Upper lobe of left lung (tissue), 6 donors: ENCODE measurements around the gene OXT. TPM values are rescaled to one million over a fixed set of nuclear protein-coding genes. Genes with fewer than 3 reads are reported as not detected.

Experiments
- ATAC-seq, 2 donors: fragments of 200-7000 bp; cut with Tn5 transposase; one replicate each; pipeline ENCODE4 v1.9.1; 2022; ENCODE audit warnings: mild to moderate bottlenecking in 2 of 2, moderate library complexity in 2 of 2; ENCODE audit not compliant: low FRiP score in 2 of 2
- DNase-seq, 2 donors: peaks; one replicate each; pipeline ENCODE4 v3.0.0-alpha.2; 2019 to 2020
- H3K27ac ChIP-seq, 4 donors: fragments of 200-600 bp; sonication (generic); one replicate each; pipeline ENCODE4 v1.5.1; 2016 to 2019
- H3K27me3 ChIP-seq, 4 donors: fragments of 200-600 bp; sonication (generic); one replicate each; pipeline ENCODE4 v1.5.1; 2017 to 2019
- H3K36me3 ChIP-seq, 4 donors: fragments of 200-600 bp; sonication (generic); one replicate each; pipeline ENCODE4 v1.5.1; 2016 to 2019
- H3K4me1 ChIP-seq, 4 donors: fragments of 200-600 bp; sonication (generic); one replicate each; pipeline ENCODE4 v1.5.1; 2018 to 2019
- H3K4me3 ChIP-seq, 4 donors: fragments of 200-600 bp; sonication (generic); one replicate each; pipeline ENCODE4 v1.5.1; 2017 to 2019; ENCODE audit warnings: mild to moderate bottlenecking in 2 of 4, moderate library complexity in 1 of 4
- H3K9me3 ChIP-seq, 4 donors: fragments of 200-600 bp; sonication (generic); one replicate each; pipeline ENCODE4 v1.5.1; 2018 to 2019
- EP300 ChIP-seq, 4 donors: sonication (generic); formaldehyde crosslinking; IDR thresholded peaks; one replicate each; pipeline ENCODE4 v1.5.1; 2017; ENCODE audit warnings: antibody characterized with exemption in 4 of 4, control low read depth in 2 of 4
- POLR2A ChIP-seq, 4 donors: fragments of 450-650 bp; IDR thresholded peaks; one replicate each; pipeline ENCODE4 v1.5.1; 2016 to 2017; ENCODE audit warnings: antibody characterized with exemption in 4 of 4, mild to moderate bottlenecking in 2 of 4
- POLR2AphosphoS5 ChIP-seq, 2 donors: sonication (generic); formaldehyde crosslinking; IDR thresholded peaks; one replicate each; pipeline ENCODE4 v1.5.1; 2017; ENCODE audit warnings: antibody characterized with exemption in 2 of 2
- WGBS, 2 donors: methylation state at CpG; one replicate each; pipeline ENCODE4 v1.1.5; 2017 to 2018; 5-methylcytosine and 5-hydroxymethylcytosine counted together
- total RNA-seq, 6 donors: library from RNA; depleted of rRNA in 4 of 6; stranded (reverse); fragments of >200 nt in 4 of 6; gene quantifications; one replicate each; pipeline versions ENCODE4 v1.1.0 to v1.2.1, GENCODE V29; 2016 to 2021
- TF ChIP-seq, protein P1 (sequence below), 6 experiments: fragments of 450-650 bp in 4 of 6; fragments of 200-600 bp in 2 of 6; sonication (generic) in 2 of 6; IDR thresholded peaks; one replicate each; pipeline ENCODE4 v1.5.1; 2016 to 2019; ENCODE audit warnings: antibody characterized with exemption in 6 of 6
- donor health status: DM: no; HTN: no; CAD: no; lungs with moderate emphysema.
- donor health status: DM: no; HTN: yes; CAD: no; lungs with severe emphysema.

Gene OXT
- total RNA-seq, 6 donors from 2014 or later = 2.7 TPM; not detected in 5

GRCh38 chr20:3045042-3045815 lies 26.2 kb upstream of the OXT start:
- Histone ChIP-seq H3K27me3 (no peaks in the 10 kb centered on the region), H3K27ac (peak overlapping the region; percentile 82 to 95 (median 89)), H3K4me3 (peak overlapping the region; percentile 50 to 99 (median 88)), H3K4me1 (peaks cover 16 to 36% (median 27%) of the 10 kb centered on the region in 4 donors), H3K36me3 (peaks cover 0 to 32% (median 19%) of the 10 kb centered on the region in 4 donors), H3K9me3 (no peaks in the 10 kb centered on the region)
- ATAC-seq (peak; percentile 73 to 90), DNase-seq (peak in 1 of 2 donors; percentile 85)
- WGBS, 2 donors = 2 to 3% methylated on average over 12 to 15 of the region's 24 CpGs
- TF ChIP-seq POLR2A (IDR thresholded peaks at IDR 0.05) = peak in 1 of 4 donors; percentile 22
- TF ChIP-seq, protein P1, sequence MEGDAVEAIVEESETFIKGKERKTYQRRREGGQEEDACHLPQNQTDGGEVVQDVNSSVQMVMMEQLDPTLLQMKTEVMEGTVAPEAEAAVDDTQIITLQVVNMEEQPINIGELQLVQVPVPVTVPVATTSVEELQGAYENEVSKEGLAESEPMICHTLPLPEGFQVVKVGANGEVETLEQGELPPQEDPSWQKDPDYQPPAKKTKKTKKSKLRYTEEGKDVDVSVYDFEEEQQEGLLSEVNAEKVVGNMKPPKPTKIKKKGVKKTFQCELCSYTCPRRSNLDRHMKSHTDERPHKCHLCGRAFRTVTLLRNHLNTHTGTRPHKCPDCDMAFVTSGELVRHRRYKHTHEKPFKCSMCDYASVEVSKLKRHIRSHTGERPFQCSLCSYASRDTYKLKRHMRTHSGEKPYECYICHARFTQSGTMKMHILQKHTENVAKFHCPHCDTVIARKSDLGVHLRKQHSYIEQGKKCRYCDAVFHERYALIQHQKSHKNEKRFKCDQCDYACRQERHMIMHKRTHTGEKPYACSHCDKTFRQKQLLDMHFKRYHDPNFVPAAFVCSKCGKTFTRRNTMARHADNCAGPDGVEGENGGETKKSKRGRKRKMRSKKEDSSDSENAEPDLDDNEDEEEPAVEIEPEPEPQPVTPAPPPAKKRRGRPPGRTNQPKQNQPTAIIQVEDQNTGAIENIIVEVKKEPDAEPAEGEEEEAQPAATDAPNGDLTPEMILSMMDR (IDR thresholded peaks at IDR 0.05) = no peak

- Histone ChIP-seq H3K4me3 (peak within 1 kb of the TSS; percentile 50 to 99 (median 88)), H3K36me3 (peaks cover 0 to 26% (median 18%) of the 10 kb centered on the region in 4 donors), H3K27me3 (no peaks in the 10 kb centered on the region), H3K4me1 (peaks cover 16 to 36% (median 27%) of the 10 kb centered on the region in 4 donors), H3K9me3 (no peaks in the 10 kb centered on the region), H3K27ac (peak within 1 kb of the TSS; percentile 82 to 95 (median 89))
- DNase-seq = peak; percentile 94 to 97
- 0% methylated on average over 6 to 20 of the region's 104 CpGs for WGBS, 2 donors
- TF ChIP-seq, protein P1 (IDR thresholded peaks at IDR 0.05) = peak in 1 of 6 experiments; percentile 25
- TF ChIP-seq POLR2AphosphoS5 (IDR thresholded peaks at IDR 0.05) (peak; percentile 60 to 77), POLR2A (IDR thresholded peaks at IDR 0.05) (peak in 3 of 4 donors; percentile 22 to 84 (median 69)), EP300 (IDR thresholded peaks at IDR 0.05) (peak in 1 of 4 donors; percentile 9)
- peak; percentile 94 to 97 for ATAC-seq
Observed at GRCh38 chr20:3045816-3046676, 25.4 kb upstream of the OXT start, which contains the start of gene MRPS26. Gene MRPS26, plus strand, starts transcription at chr20:3046052. Its CDS starts 17 bp downstream, at chr20:3046069.

DNA sequence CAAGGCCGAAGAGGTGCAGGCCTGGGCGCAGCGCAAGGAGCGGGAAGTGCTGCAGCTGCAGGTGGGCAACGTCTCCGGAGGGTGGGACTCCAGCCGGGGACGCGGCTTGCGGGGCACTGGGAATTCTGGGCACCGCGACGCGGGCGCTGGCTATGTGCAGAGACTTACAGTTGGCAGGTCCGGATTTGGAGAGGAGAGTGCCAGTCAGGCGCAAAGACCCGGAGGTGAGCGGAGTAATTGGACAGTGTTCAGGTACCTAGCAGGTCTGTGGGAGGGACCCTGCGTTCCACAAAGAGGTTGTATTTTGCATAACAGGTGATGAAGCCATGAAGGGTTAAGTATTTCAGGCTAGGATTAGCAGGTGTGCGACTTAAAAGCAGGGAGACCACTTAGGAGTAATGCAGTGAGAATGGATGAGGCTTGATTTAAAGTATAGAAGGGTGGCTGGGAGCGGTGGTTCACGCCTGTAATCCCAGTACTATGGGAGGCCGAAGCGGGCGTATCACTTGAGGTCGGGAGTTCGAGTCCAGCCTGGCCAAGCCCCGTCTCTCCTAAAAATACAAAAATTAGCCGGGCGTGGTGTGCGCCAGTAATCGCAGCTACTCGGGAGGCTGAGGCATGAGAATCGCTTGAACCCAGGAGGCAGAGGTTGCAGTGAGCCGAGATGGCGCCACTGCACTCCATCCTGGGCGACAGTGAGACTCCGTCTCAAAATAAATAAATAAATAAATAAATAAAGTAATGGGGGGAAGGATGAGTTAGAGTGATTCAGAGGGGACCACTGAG lies 24.6 kb upstream of the OXT start:
- Histone ChIP-seq H3K27me3 (no peaks in the 10 kb centered on the region), H3K27ac (peak overlapping the region; percentile 82 to 95 (median 89)), H3K9me3 (no peaks in the 10 kb centered on the region), H3K36me3 (peaks cover 0 to 26% (median 18%) of the 10 kb centered on the region in 4 donors), H3K4me1 (peaks cover 16 to 32% (median 23%) of the 10 kb centered on the region in 4 donors), H3K4me3 (peak overlapping the region; percentile 50 to 99 (median 88))
- peak in 1 of 2 donors; percentile 56 for DNase-seq
- TF ChIP-seq POLR2A (IDR thresholded peaks at IDR 0.05) (no peak), POLR2AphosphoS5 (IDR thresholded peaks at IDR 0.05) (no peak), EP300 (IDR thresholded peaks at IDR 0.05) (no peak)
- TF ChIP-seq, protein P1 (IDR thresholded peaks at IDR 0.05) = no peak
- ATAC-seq = no peak
- WGBS, 2 donors = 45 to 59% methylated on average over 30 to 39 of the region's 39 CpGs
